Measurements from ENCODE around the gene WDR88. TPM values are rescaled to one million over a fixed set of nuclear protein-coding genes. Genes with fewer than 3 reads are reported as not detected.

WDR88 gene
- total RNA-seq, 1 donor from 2014 or later = not detected

GRCh38 chr19:33203529-33203928 lies 71.6 kb downstream of the WDR88 start:
- H3K27me3 ChIP-seq (ENCODE audit: control insufficient read depth, insufficient read depth, low read length) = no peaks in the 10 kb centered on the region
- FAIRE-seq (no peak), DNase-seq (ENCODE audit: low read depth) (no peak)
- TF ChIP-seq CTCF (IDR thresholded peaks at IDR 0.05; ENCODE audit: insufficient read depth, low read length, severe bottlenecking) = no peak
- no peak overlapping the region for H3K4me3 ChIP-seq (ENCODE audit: low read depth, low read length)
- no peaks in the 10 kb centered on the region for H3K36me3 ChIP-seq (ENCODE audit: control insufficient read depth, insufficient read depth, low read length)

- no peak overlapping the region for H3K4me3 ChIP-seq (ENCODE audit: low read depth, low read length)
- DNase-seq (ENCODE audit: low read depth) (no peak), FAIRE-seq (no peak)
These were observed 72.4 kb downstream of the WDR88 start for GRCh38 chr19:33204136-33204973.

GRCh38 chr19:33205110-33205509 lies 73.2 kb downstream of the WDR88 start:
- H3K27me3 ChIP-seq (ENCODE audit: control insufficient read depth, insufficient read depth, low read length) = no peaks in the 10 kb centered on the region
- DNase-seq (ENCODE audit: low read depth) (no peak), FAIRE-seq (no peak)
- H3K36me3 ChIP-seq (ENCODE audit: control insufficient read depth, insufficient read depth, low read length) = no peaks in the 10 kb centered on the region
- no peak overlapping the region for H3K4me3 ChIP-seq (ENCODE audit: low read depth, low read length)
- TF ChIP-seq CTCF (IDR thresholded peaks at IDR 0.05; ENCODE audit: insufficient read depth, low read length, severe bottlenecking) = no peak

More at GRCh38 chr19:33204136-33204973, 72.4 kb downstream of the WDR88 start:
- TF ChIP-seq CTCF (IDR thresholded peaks at IDR 0.05; ENCODE audit: insufficient read depth, low read length, severe bottlenecking) = no peak
- H3K36me3 ChIP-seq (ENCODE audit: control insufficient read depth, insufficient read depth, low read length) = no peaks in the 10 kb centered on the region
- H3K27me3 ChIP-seq (ENCODE audit: control insufficient read depth, insufficient read depth, low read length) = no peaks in the 10 kb centered on the region

GRCh38 chr19:33205531-33206260 lies 73.8 kb downstream of the WDR88 start:
- no peak overlapping the region for H3K4me3 ChIP-seq (ENCODE audit: low read depth, low read length)
- FAIRE-seq (no peak), DNase-seq (ENCODE audit: low read depth) (no peak)
- no peaks in the 10 kb centered on the region for H3K27me3 ChIP-seq (ENCODE audit: control insufficient read depth, insufficient read depth, low read length)
- no peaks in the 10 kb centered on the region for H3K36me3 ChIP-seq (ENCODE audit: control insufficient read depth, insufficient read depth, low read length)
- no peak for TF ChIP-seq CTCF (IDR thresholded peaks at IDR 0.05; ENCODE audit: insufficient read depth, low read length, severe bottlenecking)

- DNase-seq (ENCODE audit: low read depth) (no peak), FAIRE-seq (no peak)
- Histone ChIP-seq H3K36me3 (ENCODE audit: control insufficient read depth, insufficient read depth, low read length) (no peaks in the 10 kb centered on the region), H3K27me3 (ENCODE audit: control insufficient read depth, insufficient read depth, low read length) (no peaks in the 10 kb centered on the region), H3K4me3 (ENCODE audit: low read depth, low read length) (no peak overlapping the region)
- TF ChIP-seq CTCF (IDR thresholded peaks at IDR 0.05; ENCODE audit: insufficient read depth, low read length, severe bottlenecking) = no peak
These were observed 74.5 kb downstream of the WDR88 start for GRCh38 chr19:33206261-33207039.

All from bronchial epithelial cell (primary cell).